Measurements from ENCODE around the gene EIF3D.
"Not testable (repeated sequence)": the region's sequence is repeated elsewhere in the genome, so short reads cannot be mapped to it uniquely, and the experiment has no call there.

Gene EIF3D

DNA sequence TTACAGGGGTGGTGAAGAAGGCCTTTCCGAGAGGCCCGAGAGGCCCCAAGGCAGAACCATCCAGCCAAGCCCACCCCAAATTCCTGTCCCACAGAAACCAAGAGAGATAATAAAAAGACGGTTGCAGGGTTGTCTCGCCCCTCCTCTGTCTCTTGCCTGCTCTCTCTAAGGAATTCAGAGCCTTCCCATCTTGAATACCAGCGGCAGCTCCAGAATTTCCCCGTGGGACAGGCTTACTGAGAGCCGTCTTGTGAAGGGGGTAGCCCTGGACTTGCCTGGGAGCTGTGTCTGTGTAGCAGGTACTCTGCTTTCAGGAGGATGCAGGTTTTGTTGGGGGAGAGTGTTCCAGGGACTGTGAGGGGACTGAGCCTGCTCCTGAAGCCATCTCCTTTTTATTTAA, 9.6 kb upstream of the EIF3D start:
- TF ChIP-seq, protein P1, sequence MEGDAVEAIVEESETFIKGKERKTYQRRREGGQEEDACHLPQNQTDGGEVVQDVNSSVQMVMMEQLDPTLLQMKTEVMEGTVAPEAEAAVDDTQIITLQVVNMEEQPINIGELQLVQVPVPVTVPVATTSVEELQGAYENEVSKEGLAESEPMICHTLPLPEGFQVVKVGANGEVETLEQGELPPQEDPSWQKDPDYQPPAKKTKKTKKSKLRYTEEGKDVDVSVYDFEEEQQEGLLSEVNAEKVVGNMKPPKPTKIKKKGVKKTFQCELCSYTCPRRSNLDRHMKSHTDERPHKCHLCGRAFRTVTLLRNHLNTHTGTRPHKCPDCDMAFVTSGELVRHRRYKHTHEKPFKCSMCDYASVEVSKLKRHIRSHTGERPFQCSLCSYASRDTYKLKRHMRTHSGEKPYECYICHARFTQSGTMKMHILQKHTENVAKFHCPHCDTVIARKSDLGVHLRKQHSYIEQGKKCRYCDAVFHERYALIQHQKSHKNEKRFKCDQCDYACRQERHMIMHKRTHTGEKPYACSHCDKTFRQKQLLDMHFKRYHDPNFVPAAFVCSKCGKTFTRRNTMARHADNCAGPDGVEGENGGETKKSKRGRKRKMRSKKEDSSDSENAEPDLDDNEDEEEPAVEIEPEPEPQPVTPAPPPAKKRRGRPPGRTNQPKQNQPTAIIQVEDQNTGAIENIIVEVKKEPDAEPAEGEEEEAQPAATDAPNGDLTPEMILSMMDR (IDR thresholded peaks at IDR 0.05; ENCODE audit: low read depth, low read length): no peak
- TF ChIP-seq EZH2phosphoT487 (IDR thresholded peaks at IDR 0.05; ENCODE audit: low read depth): no peak

DNA sequence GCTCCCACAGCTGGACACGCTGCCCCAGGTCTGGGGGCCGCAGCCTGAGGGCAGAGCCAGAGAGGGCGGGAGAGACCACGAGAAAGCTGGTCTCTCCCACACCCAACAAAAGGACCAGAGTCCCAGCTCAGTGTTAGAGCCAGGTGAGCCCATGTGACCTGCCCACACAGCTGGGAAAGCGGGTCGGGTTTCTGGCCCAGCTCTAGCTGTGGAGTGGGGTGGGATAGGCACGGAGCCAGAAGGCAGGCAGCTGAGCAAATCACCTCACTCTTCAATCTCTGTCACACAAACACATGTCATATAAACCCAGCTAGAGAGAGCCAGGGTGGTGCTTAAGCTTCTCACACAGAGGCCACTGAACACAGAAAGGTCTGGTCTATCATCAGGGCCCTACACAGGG, 7.8 kb upstream of the EIF3D start:
- no peaks in the 10 kb centered on the region for H3K79me2 ChIP-seq (ENCODE audit: low read length)
- no peak overlapping the region for H3K4me3 ChIP-seq (ENCODE audit: low read length)
- H3K27me3 ChIP-seq (ENCODE audit: low read depth, low read length): peaks cover 4% of the 10 kb centered on the region; the same call in 1 of the 2 replicates
- H3K4me2 ChIP-seq (ENCODE audit: low read length): no peak overlapping the region
- no peaks in the 10 kb centered on the region for H3K36me3 ChIP-seq (replicated peaks; ENCODE audit: low read depth, low read length)
- no peaks in the 10 kb centered on the region; the same call in 1 of the 2 replicates for H3K9me3 ChIP-seq (ENCODE audit: insufficient read depth, low read length)
- H2AFZ ChIP-seq (ENCODE audit: low read depth, low read length): no peak overlapping the region
- H4K20me1 ChIP-seq (ENCODE audit: insufficient read depth, low read length): no peaks in the 10 kb centered on the region
- no peak overlapping the region for H3K27ac ChIP-seq (ENCODE audit: low read length)
- H3K9ac ChIP-seq (ENCODE audit: low read length): no peak overlapping the region
- no peaks in the 10 kb centered on the region for H3K4me1 ChIP-seq (ENCODE audit: low read length)
- TF ChIP-seq, protein P1 (IDR thresholded peaks at IDR 0.05; ENCODE audit: low read depth, low read length): no peak
- TF ChIP-seq EZH2phosphoT487 (IDR thresholded peaks at IDR 0.05; ENCODE audit: low read depth): no peak

More for the DNA sequence above, 9.6 kb upstream of the EIF3D start:
- Histone ChIP-seq H3K9me3 (ENCODE audit: insufficient read depth, low read length) (no peaks in the 10 kb centered on the region; the same call in 1 of the 2 replicates), H4K20me1 (ENCODE audit: insufficient read depth, low read length) (no peaks in the 10 kb centered on the region), H3K79me2 (ENCODE audit: low read length) (no peaks in the 10 kb centered on the region), H3K27ac (ENCODE audit: low read length) (no peak overlapping the region), H3K4me3 (ENCODE audit: low read length) (no peak overlapping the region), H3K4me1 (ENCODE audit: low read length) (no peaks in the 10 kb centered on the region), H3K27me3 (ENCODE audit: low read depth, low read length) (peaks cover 4% of the 10 kb centered on the region; the same call in 1 of the 2 replicates), H3K4me2 (ENCODE audit: low read length) (no peak overlapping the region), H3K9ac (ENCODE audit: low read length) (no peak overlapping the region), H3K36me3 (replicated peaks; ENCODE audit: low read depth, low read length) (no peaks in the 10 kb centered on the region), H2AFZ (ENCODE audit: low read depth, low read length) (no peak overlapping the region)

GRCh38 chr22:36533320-36533719, 4.4 kb upstream of the EIF3D start:
- not testable (repeated sequence) for H3K9ac ChIP-seq (ENCODE audit: low read length); H3K4me1 ChIP-seq (ENCODE audit: low read length); H4K20me1 ChIP-seq (ENCODE audit: insufficient read depth, low read length); H3K9me3 ChIP-seq (ENCODE audit: insufficient read depth, low read length); H2AFZ ChIP-seq (ENCODE audit: low read depth, low read length); H3K27ac ChIP-seq (ENCODE audit: low read length); H3K27me3 ChIP-seq (ENCODE audit: low read depth, low read length); H3K4me2 ChIP-seq (ENCODE audit: low read length); H3K79me2 ChIP-seq (ENCODE audit: low read length); H3K4me3 ChIP-seq (ENCODE audit: low read length); H3K36me3 ChIP-seq (replicated peaks; ENCODE audit: low read depth, low read length)

GRCh38 chr22:36532466-36532865, 3.5 kb upstream of the EIF3D start:
- Histone ChIP-seq H3K27me3 (ENCODE audit: low read depth, low read length) (no peaks in the 10 kb centered on the region), H3K9me3 (ENCODE audit: insufficient read depth, low read length) (no peaks in the 10 kb centered on the region; the same call in 1 of the 2 replicates), H3K4me2 (ENCODE audit: low read length) (no peak overlapping the region), H3K4me3 (ENCODE audit: low read length) (no peak overlapping the region), H3K27ac (ENCODE audit: low read length) (no peak overlapping the region), H3K9ac (ENCODE audit: low read length) (no peak overlapping the region), H3K36me3 (replicated peaks; ENCODE audit: low read depth, low read length) (peaks cover 8% of the 10 kb centered on the region), H2AFZ (ENCODE audit: low read depth, low read length) (no peak overlapping the region), H3K4me1 (ENCODE audit: low read length) (peaks cover 11% of the 10 kb centered on the region), H4K20me1 (ENCODE audit: insufficient read depth, low read length) (peaks cover 7% of the 10 kb centered on the region; the same call in 1 of the 2 replicates), H3K79me2 (ENCODE audit: low read length) (peaks cover 15% of the 10 kb centered on the region)
- TF ChIP-seq, protein P1 (IDR thresholded peaks at IDR 0.05; ENCODE audit: low read depth, low read length): no peak
- TF ChIP-seq EZH2phosphoT487 (IDR thresholded peaks at IDR 0.05; ENCODE audit: low read depth): no peak

All from OCI-LY3 (cell line).